GM19240 (cell line): Measurements from ENCODE around the gene EVX2.

Experiments
- DNase-seq: peaks from one replicate; pipeline ENCODE4 v3.0.0; 2011; ENCODE audit warnings: low spot score; ENCODE audit not compliant: insufficient read length

EVX2 gene

GRCh38 chr2:176122052-176122682, 38.4 kb upstream of the EVX2 start:
- no peak for DNase-seq

GRCh38 chr2:176121190-176122051, 37.7 kb upstream of the EVX2 start:
- DNase-seq, result no peak

- DNase-seq, result no peak
Measured at GRCh38 chr2:176120364-176121189, 36.8 kb upstream of the EVX2 start.

- DNase-seq, result no peak
Measured at GRCh38 chr2:176118601-176119339, 35.0 kb upstream of the EVX2 start.

GRCh38 chr2:176117823-176118371, 34.1 kb upstream of the EVX2 start:
- no peak for DNase-seq

DNA sequence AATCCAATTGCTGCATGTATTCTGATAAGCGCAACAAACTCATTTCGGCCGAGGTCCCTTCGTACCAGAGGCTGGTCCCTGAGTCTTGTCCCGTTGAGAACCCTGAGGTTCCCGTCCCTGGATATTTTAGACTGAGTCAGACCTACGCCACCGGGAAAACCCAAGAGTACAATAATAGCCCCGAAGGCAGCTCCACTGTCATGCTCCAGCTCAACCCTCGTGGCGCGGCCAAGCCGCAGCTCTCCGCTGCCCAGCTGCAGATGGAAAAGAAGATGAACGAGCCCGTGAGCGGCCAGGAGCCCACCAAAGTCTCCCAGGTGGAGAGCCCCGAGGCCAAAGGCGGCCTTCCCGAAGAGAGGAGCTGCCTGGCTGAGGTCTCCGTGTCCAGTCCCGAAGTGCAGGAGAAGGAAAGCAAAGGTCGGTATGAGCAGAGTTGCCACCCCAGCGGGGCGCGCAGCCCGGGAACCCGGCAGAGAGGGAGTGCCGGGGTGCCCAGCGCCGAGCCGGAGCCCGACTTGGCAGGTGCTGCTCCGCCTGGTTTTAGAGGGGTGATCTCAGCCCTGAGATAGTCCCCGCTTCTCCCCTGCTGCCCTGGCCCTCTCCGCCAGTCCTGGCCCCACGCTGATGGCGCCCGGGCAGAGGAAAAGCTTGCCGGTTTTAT, 33.5 kb upstream of the EVX2 start:
- DNase-seq, result no peak

GRCh38 chr2:176115883-176116813, 32.4 kb upstream of the EVX2 start, which contains the start of gene HOXD10:
Gene HOXD10 (plus strand): TSS chr2:176116778. CDS start chr2:176116834, 56 bp downstream.
- no peak for DNase-seq

DNA sequence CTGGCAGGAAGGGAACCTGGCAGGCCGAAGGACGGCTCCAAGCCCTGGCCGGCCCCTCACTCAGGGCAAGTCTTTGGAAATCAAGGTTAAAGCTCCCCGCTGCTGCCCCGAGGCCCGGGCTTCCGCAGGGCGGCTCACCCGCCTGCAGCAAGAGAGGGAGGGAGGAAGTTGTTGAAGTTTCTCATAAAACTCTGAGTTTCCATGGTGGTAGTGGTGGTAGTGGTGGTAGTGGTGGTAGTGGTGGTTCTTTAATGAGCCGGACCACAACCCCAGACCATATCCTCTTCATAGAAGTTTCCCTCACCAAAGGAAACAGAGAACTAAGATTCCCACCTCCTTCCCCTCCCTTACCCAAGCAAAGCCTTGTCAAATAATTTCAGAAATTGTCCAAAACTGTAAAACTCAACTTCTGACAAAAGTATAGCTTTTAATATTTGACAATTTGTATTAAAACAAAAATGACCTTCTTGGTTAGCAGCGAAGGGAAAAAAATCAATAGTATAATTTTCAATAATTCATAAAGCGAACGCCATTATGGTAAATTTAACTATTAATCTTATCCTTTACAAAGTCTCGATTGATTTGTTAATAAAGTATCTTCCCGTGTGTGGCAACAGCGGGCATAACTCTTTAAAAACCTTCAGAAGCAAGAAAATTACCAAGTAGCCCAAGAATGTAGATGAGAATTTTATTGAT, 31.3 kb upstream of the EVX2 start:
- DNase-seq, result no peak

DNA sequence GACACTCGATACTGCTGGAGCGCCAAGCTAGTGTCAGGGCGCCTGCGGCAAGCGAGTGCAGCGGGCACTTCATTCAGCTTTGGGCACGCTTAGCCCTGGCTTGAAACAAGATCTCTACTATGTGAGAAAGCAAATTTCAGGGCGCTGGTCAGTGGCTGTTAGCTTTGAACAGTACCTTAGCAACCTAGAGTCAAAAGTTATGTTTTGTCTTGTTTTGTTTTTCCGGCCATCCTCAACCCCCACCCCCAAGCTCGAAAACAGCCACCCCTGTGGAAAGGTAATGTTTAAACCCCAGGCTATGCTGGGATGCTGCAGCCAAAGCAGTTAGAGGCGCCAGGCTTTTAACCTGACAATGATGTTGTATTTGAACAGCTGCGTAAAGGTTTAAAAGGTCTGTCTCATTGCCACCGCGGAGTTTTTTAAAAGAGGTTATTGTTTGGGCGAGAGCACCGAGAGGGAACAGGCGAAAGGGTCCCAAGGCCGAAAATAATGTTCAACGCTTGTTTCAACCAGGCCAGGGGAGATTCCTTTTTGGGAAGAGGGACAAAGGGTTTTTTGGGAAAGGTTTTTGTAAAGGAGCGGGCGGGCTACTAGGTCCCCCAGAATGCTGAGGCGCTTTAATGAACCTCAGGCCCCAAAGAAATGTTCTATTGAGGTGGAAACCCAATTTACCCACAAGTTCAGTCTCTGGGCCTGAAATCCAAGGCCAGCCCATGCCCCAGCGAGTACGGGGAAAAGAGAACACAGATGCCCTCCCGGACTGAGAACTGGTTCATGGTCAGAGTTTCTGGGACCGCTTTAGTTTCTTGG, 30.6 kb upstream of the EVX2 start:
- DNase-seq, result no peak

DNA sequence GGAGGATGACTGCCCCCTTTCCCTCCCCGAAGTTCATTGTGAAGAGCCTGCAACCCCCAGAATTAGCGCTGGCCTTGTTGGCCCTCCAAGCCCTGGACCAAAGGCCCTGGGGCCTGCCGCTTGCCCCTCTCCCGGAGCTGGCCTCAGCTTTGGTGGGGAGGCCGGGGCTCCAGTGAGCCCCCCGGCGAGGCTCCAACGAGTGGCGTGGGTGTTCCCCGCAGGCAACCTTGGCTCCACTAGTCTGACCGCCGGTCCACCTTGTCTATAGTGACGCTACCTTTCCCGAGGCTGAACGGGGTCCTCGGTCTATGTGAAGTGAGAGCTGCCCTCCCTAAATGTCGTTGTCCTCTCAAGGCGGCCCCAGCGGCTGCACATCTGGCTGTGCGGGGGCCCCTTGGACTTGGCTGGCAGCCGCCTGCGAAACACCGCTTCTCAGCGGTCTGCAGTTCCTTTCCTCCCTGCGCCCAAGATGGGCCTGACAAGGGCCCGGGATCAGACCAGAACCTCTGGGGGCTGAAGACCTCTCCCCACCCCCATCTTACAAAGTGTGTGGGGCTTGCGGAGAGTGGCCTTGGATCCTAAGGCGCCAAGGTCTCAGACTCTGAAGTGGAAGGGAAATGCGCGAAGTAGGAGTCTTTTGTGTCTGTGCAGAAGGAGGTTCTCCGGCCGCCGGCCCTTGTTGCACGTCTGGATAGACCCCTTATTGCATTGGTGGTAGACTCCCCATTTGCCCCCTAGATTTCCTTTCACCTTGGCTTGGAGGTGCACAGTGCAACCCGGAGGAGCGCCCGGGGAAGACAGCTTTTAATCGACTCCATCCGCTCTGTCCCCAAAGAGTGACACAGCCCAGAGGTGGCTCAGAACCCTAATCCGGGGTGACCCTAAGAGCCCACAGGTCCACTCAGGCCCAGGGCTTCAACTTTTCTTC, 28.9 kb upstream of the EVX2 start:
- no peak for DNase-seq

- no peak for DNase-seq
Measured at GRCh38 chr2:176111846-176112374, 28.1 kb upstream of the EVX2 start.

- no peak for DNase-seq
Measured at GRCh38 chr2:176111309-176111663, 27.5 kb upstream of the EVX2 start.

DNA sequence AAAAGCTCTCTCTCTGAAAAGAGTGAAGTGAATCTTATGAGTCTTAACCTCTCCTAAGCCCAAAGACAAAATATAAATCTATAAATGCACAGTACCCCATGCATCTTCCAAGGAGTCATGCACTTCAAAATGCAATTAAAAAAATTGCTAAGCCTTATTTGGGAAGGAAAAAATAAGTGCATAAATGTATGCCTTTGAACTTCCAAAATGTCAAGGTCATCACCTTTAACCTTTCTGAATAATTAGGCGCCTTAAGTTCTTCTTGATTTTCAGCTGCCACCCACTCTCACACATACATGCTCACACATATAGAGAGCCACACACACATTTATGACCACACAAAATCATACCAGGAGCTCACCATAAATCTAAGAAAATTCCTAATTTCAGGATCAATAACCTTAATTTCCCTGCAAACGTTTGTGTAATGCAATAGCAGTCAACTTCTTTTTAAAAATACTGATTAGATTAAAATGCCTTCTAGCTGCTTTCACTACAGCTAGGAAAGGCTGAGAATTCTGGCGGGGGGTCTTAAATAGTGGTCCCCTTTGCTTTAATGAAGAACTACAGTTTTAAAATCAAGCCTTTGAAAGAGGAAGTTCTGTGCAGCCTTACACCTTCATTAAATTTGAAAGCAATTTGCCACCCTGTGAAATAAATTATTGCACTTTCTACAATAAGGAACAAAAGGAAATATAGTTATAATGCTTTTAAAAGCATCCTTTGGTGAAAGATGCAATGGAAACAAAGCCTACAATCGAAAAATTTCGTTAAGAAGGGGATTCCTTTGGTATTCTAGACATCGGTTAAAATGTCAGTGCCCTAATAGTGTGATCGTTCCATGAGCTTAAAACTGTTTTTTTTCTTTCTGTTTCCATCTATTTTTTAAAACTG, 26.9 kb upstream of the EVX2 start:
- DNase-seq, result no peak

DNA sequence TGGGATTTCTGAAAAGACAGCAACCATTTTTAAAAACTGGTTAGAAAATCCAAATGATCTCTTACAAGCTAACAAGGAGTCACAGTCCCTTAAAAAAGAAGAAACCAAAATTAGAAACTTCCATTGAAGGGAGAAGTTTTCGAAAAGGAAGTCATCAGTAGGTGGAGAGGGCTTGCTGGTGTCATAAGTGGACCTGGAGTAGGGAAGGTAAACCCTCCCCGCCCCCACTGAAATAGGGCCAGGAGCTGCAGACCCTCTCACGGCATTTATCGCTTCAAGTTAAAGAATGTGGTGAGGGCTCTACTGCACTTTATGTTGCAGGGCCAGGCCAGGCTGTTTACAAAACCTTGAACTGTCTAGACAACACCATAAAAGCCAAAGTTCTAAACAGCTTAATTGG, 26.2 kb upstream of the EVX2 start:
- DNase-seq, result no peak

DNA sequence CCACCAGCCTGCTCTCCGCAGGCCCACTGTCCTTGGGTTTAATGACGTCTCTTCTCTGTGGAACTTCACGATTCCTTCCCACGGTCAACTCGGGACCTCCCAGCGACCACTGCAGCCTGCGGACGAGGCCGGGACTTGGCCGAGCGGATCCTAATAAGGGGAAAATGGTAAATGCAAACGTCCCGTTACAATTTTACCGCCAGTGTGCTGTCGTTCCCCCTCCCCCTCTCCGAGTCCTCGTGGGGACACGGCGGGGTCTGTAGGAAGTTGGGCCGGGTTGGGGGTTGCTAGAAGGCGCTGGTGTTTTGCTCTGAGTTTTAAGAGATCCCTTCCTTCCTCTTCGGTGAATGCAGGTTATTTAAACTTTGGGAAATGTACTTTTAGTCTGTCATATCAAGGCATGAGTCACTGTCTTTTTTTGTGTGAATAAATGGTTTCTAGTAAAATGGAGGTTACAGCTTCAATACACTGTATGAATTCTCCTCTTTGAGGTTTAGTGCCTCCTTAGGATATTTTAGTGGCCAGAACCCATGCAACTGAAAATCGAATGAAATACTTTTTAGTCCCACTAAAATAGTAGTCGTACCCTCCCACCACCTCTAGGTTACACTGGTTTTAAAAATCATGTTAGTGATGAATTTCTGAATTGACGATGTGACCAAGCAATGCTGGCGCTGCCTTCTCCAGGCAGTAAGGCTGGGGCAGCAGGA, 25.6 kb upstream of the EVX2 start:
- DNase-seq, result no peak
